K562 (cell line): ENCODE measurements around the gene ATP8B2. TPM values are rescaled to one million over a fixed set of nuclear protein-coding genes. Genes with fewer than 3 reads are reported as not detected.

Experiments used
- ATAC-seq: fragments of 200-7000 bp; cut with Tn5 transposase; 3 replicates; pipeline ENCODE4 v1.9.1; 2020; ENCODE audit warnings: moderate library complexity
- BruUV-seq: library from RNA; stranded (reverse); fragments of 400-500 nt; replicated peaks from 2 replicates; lab custom pipeline; 2021; lab: Mats Ljungman, UMichigan
- CTCF ChIA-PET: fragments of 300-600 bp; formaldehyde crosslinking; extraction: SDS; loops from one replicate; lab custom pipeline; 2021; ENCODE audit warnings: low intra/inter-chr PET ratio; lab: Yijun Ruan, JAX
- POLR2A ChIA-PET: fragments of 300-600, 350-650 bp; sonication (Branson Sonifier 250); formaldehyde crosslinking; extraction: SDS; loops from one replicate; lab custom pipeline; 2021; ENCODE audit warnings: antibody characterized with exemption, inconsistent platforms; lab: Yijun Ruan, JAX
- DNase-seq, 4 experiments: peaks; one replicate each; pipeline versions ENCODE4 v3.0.0 to v3.0.0-alpha.2; 2011 to 2018; ENCODE audit warnings: low spot score in 3 of 4, mixed read lengths in 3 of 4; ENCODE audit errors: extremely low read depth in 1 of 4
- FAIRE-seq: peaks from 2 replicates; lab custom pipeline; 2011; peaks lifted over from hg19 to GRCh38; lab: Jason Lieb, UNC
- H2AFZ ChIP-seq: 2 replicates; pipeline ENCODE4 v1.6.0; 2011; ENCODE audit warnings: low read depth, low read length, control low read depth, inconsistent platforms
- H3K27ac ChIP-seq: fragments of 200-600 bp; 3 replicates; pipeline ENCODE4 v1.8.0; 2011; ENCODE audit warnings: low read depth, mild to moderate bottlenecking, control low read depth, inconsistent platforms, low read length, moderate library complexity, mixed read lengths; ENCODE audit errors: extremely low read depth
- H3K27me3 ChIP-seq, 2 experiments: fragments of 300-600 bp in 1 of 2; 2 replicates in 1 of 2; 3 replicates in 1 of 2; pipeline versions ENCODE4 v1.6.0 to v1.8.0; 2011; ENCODE audit warnings: inconsistent platforms in 2 of 2, low read length in 2 of 2, mild to moderate bottlenecking in 1 of 2, mixed read lengths in 1 of 2, moderate library complexity in 1 of 2; ENCODE audit not compliant: control insufficient read depth in 2 of 2, insufficient read depth in 2 of 2
- H3K36me3 ChIP-seq: fragments of 300-600 bp; 3 replicates; pipeline ENCODE4 v1.8.0; 2011; ENCODE audit warnings: mild to moderate bottlenecking, low read length, inconsistent platforms; ENCODE audit not compliant: control insufficient read depth, insufficient read depth
- H3K4me1 ChIP-seq, 2 experiments: fragments of 200-600 bp in 1 of 2; replicated peaks in 1 of 2; 2 replicates in 1 of 2; 3 replicates in 1 of 2; pipeline versions ENCODE4 v1.5.1 to v1.8.0; 2011; ENCODE audit warnings: inconsistent platforms in 2 of 2, low read length in 2 of 2, mild to moderate bottlenecking in 1 of 2, mixed read lengths in 1 of 2, moderate library complexity in 1 of 2; ENCODE audit not compliant: control insufficient read depth in 2 of 2, insufficient read depth in 2 of 2
- H3K4me2 ChIP-seq: 2 replicates; pipeline ENCODE4 v1.6.1; 2011; ENCODE audit warnings: low read length, control low read depth, inconsistent platforms, mixed read lengths; ENCODE audit not compliant: insufficient read depth
- H3K4me3 ChIP-seq: fragments of 200-600 bp; sonication (generic), shearing (Covaris generic); 2 replicates; pipeline ENCODE4 v1.5.1; 2016; ENCODE audit warnings: control low read depth, inconsistent platforms
- H3K79me2 ChIP-seq: fragments of 200-600 bp; 3 replicates; pipeline ENCODE4 v1.8.0; 2011; ENCODE audit warnings: low read length, inconsistent platforms; ENCODE audit not compliant: control insufficient read depth, insufficient read depth
- H3K9ac ChIP-seq, 2 experiments: 2 replicates each; pipeline versions ENCODE4 v1.6.0 to v1.6.1; 2011; ENCODE audit warnings: low read depth in 2 of 2, low read length in 2 of 2, control low read depth in 1 of 2, inconsistent platforms in 1 of 2, mild to moderate bottlenecking in 1 of 2, mixed read lengths in 1 of 2; ENCODE audit not compliant: insufficient read depth in 1 of 2
- H3K9me1 ChIP-seq: one replicate; pipeline ENCODE4 v1.6.0; 2011; ENCODE audit warnings: inconsistent platforms, mild to moderate bottlenecking, low read length, moderate library complexity; ENCODE audit not compliant: control insufficient read depth, insufficient read depth
- H3K9me3 ChIP-seq: replicated peaks from 2 replicates; pipeline ENCODE4 v1.5.1; 2011; ENCODE audit warnings: low read depth, low read length, inconsistent platforms; ENCODE audit not compliant: control insufficient read depth, insufficient read depth
- H4K20me1 ChIP-seq: replicated peaks from 2 replicates; pipeline ENCODE4 v1.6.1; 2011; ENCODE audit warnings: low read length, inconsistent platforms, mixed read lengths; ENCODE audit not compliant: control insufficient read depth, insufficient read depth
- ASH1L ChIP-seq: fragments of 450-650 bp; IDR thresholded peaks from 2 replicates; pipeline ENCODE4 v1.6.1; 2018; ENCODE audit warnings: borderline replicate concordance, mild to moderate bottlenecking, low read depth; ENCODE audit not compliant: partially characterized antibody
- MTA2 ChIP-seq: fragments of 450-650 bp; IDR thresholded peaks from 2 replicates; pipeline ENCODE4 v1.6.1; 2016; ENCODE audit warnings: low read depth
- NFRKB ChIP-seq: fragments of 450-650 bp; IDR thresholded peaks from 2 replicates; pipeline ENCODE4 v1.6.1; 2016; ENCODE audit warnings: low read depth
- TAF1 ChIP-seq: IDR thresholded peaks from 2 replicates; pipeline ENCODE4 v1.6.1; 2011; ENCODE audit warnings: mild to moderate bottlenecking, low read length, moderate library complexity; ENCODE audit not compliant: insufficient read depth, control insufficient read depth, severe bottlenecking; ENCODE audit errors: extremely low read depth
- TAF15 ChIP-seq: fragments of 200-400 bp; formaldehyde crosslinking; IDR thresholded peaks from 2 replicates; pipeline ENCODE4 v1.6.1; 2017; ENCODE audit warnings: mild to moderate bottlenecking, low read depth, low read length, moderate library complexity
- TRIM24 ChIP-seq, 2 experiments: fragments of 450-650 bp; IDR thresholded peaks; 2 replicates each; pipeline ENCODE4 v1.6.1; 2016
- ZNF165 ChIP-seq: fragments of 250-450 bp; sonication (Bioruptor Pico); IDR thresholded peaks from 2 replicates; pipeline ENCODE4 v1.4.0; 2020; ENCODE audit warnings: borderline replicate concordance
- WGBS: fragments of 100-300 bp; shearing (Covaris generic); methylation state at CpG from one replicate; pipeline ENCODE4 v1.1.6; 2016; ENCODE audit warnings: low coverage, mixed read lengths; ENCODE audit not compliant: insufficient coverage; ENCODE audit errors: missing lambda C conversion rate; 5-methylcytosine and 5-hydroxymethylcytosine counted together
- in situ Hi-C: fragments of 300-500 bp; cut with MboI; formaldehyde crosslinking; loops from 4 replicates; pipeline ENCODE4 v1.15.0; 2018; ENCODE audit warnings: inconsistent platforms, mixed read lengths
- intact Hi-C: fragments of 100-400 bp; cut with micrococcal nuclease; formaldehyde crosslinking; loops from 2 replicates; pipeline ENCODE4 v1.14.2; 2022
- polyA plus RNA-seq, 8 experiments: library from polyadenylated mRNA; depleted of rRNA in 4 of 8; stranded (reverse) in 5 of 8; unstranded in 3 of 8; fragments of >200 nt; fragmentation: Nextera tagmentation in 2 of 8; fragmentation: Illumina TruSeq in 1 of 8; extraction: Ambion mirVana in 2 of 8; extraction: Trizol in 1 of 8; gene quantifications; 2 replicates each; pipeline versions ENCODE4 v1.2.1 to v1.2.3, GENCODE V29; 2011 to 2014; ENCODE audit warnings: inconsistent platforms in 1 of 8, missing spikeins in 1 of 8
- total RNA-seq, 7 experiments: library from RNA; depleted of rRNA in 6 of 7; stranded (reverse); fragments of >200 nt in 6 of 7; fragmentation: Illumina TruSeq in 2 of 7; extraction: Trizol in 2 of 7; gene quantifications; 2 replicates each; pipeline versions ENCODE4 v1.2.1 to v1.2.3, GENCODE V29; 2011 to 2021; ENCODE audit warnings: low replicate concordance in 1 of 7
- TF ChIP-seq, protein P1 (sequence below), 2 experiments: fragments of 150-350 bp in 1 of 2; IDR thresholded peaks; 2 replicates each; pipeline ENCODE4 v1.6.1; 2012 to 2016; ENCODE audit warnings: low read depth in 2 of 2, low read length in 2 of 2, mild to moderate bottlenecking in 1 of 2, moderate library complexity in 1 of 2
- TF ChIP-seq, protein P2 (sequence below): fragments of 250-450 bp; sonication (Bioruptor Pico); IDR thresholded peaks from 2 replicates; pipeline ENCODE4 v1.8.0; 2022; ENCODE audit warnings: moderate library complexity, mild to moderate bottlenecking, inconsistent platforms
- TF ChIP-seq, protein P3 (sequence below): fragments of 250-450 bp; sonication (Bioruptor Pico); IDR thresholded peaks from 2 replicates; pipeline ENCODE4 v1.8.0; 2022; ENCODE audit warnings: inconsistent platforms, mild to moderate bottlenecking, moderate library complexity, borderline replicate concordance

ATP8B2 gene
- total and polyA plus RNA-seq, 9 of the 15 experiments (the other 6 are each of a cell fraction or from before 2014, with no cell fraction given): 0.27 to 33.2 (median 18.4) TPM

DNA sequence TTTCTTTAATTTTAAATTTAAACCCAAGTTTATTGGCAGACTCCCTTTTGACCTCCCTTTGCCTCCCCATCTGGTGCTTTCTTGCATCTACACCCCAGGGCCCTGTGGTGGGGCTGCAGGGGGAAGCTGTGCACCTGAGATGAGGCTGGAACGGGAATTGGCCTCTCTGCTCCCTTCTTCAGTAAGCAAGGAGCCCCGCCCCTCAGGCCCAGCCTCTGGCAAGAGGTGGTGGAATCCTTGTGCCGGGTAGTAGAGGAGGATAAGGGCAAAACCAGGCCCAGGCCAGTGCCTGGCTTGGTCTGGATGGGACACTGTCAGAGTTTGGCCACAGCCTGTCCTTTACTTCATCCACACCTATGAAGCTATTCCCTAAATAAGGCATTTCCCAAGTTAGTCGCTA is 25.1 kb downstream of the ATP8B2 start:
- no peak for ATAC-seq

More for the DNA sequence above, 25.1 kb downstream of the ATP8B2 start:
- no peaks in the 10 kb centered on the region for H3K9me3 ChIP-seq
- H3K4me2 ChIP-seq: no peak overlapping the region
- in situ Hi-C loops (no loop called here), intact Hi-C loops (loop anchor here (5.0 kb wide), 2 partner anchors 57 to 163 kb away; partner anchors contain the start of gene IL6R)
- H3K36me3 ChIP-seq: peaks cover 37% of the 10 kb centered on the region; the same call in 2 of the 3 replicates
- H3K27ac ChIP-seq: no peak overlapping the region
- no peak for DNase-seq
- H3K9ac ChIP-seq: no peak overlapping the region
- WGBS: 63% methylated on average over 4 of the region's 4 CpGs
- ChIA-PET POLR2A (interaction anchor here (0.7 to 1.0 kb wide), 3 partner anchors 16 to 357 kb away, joined by 3 read pairs; no protein-coding TSS in a partner anchor), CTCF (interaction anchor here (1.1 kb wide), 1 partner anchor 129 kb away, joined by 4 read pairs; no protein-coding TSS in a partner anchor)
- no peaks in the 10 kb centered on the region for H3K79me2 ChIP-seq
- H4K20me1 ChIP-seq: 0 out of 2 replicates have a peak, but pooled peaks cover 7% of the 10 kb centered on the region
- no peak overlapping the region for H2AFZ ChIP-seq
- TF ChIP-seq TAF15: no peak
- no peak for TF ChIP-seq TAF1
- TF ChIP-seq, protein P1, sequence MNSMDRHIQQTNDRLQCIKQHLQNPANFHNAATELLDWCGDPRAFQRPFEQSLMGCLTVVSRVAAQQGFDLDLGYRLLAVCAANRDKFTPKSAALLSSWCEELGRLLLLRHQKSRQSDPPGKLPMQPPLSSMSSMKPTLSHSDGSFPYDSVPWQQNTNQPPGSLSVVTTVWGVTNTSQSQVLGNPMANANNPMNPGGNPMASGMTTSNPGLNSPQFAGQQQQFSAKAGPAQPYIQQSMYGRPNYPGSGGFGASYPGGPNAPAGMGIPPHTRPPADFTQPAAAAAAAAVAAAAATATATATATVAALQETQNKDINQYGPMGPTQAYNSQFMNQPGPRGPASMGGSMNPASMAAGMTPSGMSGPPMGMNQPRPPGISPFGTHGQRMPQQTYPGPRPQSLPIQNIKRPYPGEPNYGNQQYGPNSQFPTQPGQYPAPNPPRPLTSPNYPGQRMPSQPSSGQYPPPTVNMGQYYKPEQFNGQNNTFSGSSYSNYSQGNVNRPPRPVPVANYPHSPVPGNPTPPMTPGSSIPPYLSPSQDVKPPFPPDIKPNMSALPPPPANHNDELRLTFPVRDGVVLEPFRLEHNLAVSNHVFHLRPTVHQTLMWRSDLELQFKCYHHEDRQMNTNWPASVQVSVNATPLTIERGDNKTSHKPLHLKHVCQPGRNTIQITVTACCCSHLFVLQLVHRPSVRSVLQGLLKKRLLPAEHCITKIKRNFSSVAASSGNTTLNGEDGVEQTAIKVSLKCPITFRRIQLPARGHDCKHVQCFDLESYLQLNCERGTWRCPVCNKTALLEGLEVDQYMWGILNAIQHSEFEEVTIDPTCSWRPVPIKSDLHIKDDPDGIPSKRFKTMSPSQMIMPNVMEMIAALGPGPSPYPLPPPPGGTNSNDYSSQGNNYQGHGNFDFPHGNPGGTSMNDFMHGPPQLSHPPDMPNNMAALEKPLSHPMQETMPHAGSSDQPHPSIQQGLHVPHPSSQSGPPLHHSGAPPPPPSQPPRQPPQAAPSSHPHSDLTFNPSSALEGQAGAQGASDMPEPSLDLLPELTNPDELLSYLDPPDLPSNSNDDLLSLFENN (IDR thresholded peaks at IDR 0.05; ENCODE audit: low read depth in 2 of 2, low read length in 2 of 2): no peak
- no peak for TF ChIP-seq ZNF165 (CRISPR knock-in tag)
- TF ChIP-seq TRIM24 (IDR thresholded peaks at IDR 0.05): no peak
- no peak for TF ChIP-seq ASH1L
- TF ChIP-seq NFRKB: no peak
- no peak for TF ChIP-seq MTA2
- TF ChIP-seq, protein P2, sequence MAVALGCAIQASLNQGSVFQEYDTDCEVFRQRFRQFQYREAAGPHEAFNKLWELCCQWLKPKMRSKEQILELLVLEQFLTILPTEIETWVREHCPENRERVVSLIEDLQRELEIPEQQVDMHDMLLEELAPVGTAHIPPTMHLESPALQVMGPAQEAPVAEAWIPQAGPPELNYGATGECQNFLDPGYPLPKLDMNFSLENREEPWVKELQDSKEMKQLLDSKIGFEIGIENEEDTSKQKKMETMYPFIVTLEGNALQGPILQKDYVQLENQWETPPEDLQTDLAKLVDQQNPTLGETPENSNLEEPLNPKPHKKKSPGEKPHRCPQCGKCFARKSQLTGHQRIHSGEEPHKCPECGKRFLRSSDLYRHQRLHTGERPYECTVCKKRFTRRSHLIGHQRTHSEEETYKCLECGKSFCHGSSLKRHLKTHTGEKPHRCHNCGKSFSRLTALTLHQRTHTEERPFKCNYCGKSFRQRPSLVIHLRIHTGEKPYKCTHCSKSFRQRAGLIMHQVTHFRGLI (CRISPR knock-in tag): no peak
- TF ChIP-seq, protein P3, sequence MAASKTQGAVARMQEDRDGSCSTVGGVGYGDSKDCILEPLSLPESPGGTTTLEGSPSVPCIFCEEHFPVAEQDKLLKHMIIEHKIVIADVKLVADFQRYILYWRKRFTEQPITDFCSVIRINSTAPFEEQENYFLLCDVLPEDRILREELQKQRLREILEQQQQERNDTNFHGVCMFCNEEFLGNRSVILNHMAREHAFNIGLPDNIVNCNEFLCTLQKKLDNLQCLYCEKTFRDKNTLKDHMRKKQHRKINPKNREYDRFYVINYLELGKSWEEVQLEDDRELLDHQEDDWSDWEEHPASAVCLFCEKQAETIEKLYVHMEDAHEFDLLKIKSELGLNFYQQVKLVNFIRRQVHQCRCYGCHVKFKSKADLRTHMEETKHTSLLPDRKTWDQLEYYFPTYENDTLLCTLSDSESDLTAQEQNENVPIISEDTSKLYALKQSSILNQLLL (CRISPR knock-in tag): no peak
- H3K9me1 ChIP-seq: no peaks in the 10 kb centered on the region
- no peak for FAIRE-seq
- no peak overlapping the region for H3K4me3 ChIP-seq
- H3K27me3 ChIP-seq: no peaks in the 10 kb centered on the region
- peaks cover 31 to 42% of the 10 kb centered on the region in 2 experiments for H3K4me1 ChIP-seq
- no TSS peak for BruUV-seq
